Measurements from ENCODE around the gene HDAC4.
A peak's percentile ranks its signal among the peaks of the same experiment; 100 is the strongest.

Gene HDAC4

GRCh38 chr2:239152239-239152915 is 248.4 kb downstream of the HDAC4 start:
- no peak for DNase-seq (ENCODE audit: low read depth)

- DNase-seq (ENCODE audit: low read depth): no peak
These were observed 249.4 kb downstream of the HDAC4 start for GRCh38 chr2:239151201-239152131.

GRCh38 chr2:239150125-239151011 is 250.5 kb downstream of the HDAC4 start:
- no peak for DNase-seq (ENCODE audit: low read depth)

- no peak for DNase-seq (ENCODE audit: low read depth)
These were observed 251.3 kb downstream of the HDAC4 start for GRCh38 chr2:239149501-239149900.

- no peak for DNase-seq (ENCODE audit: low read depth)
These were observed 252.2 kb downstream of the HDAC4 start for GRCh38 chr2:239148495-239149200.

- DNase-seq (ENCODE audit: low read depth): no peak
These were observed 253.4 kb downstream of the HDAC4 start for GRCh38 chr2:239147376-239147775.

GRCh38 chr2:239146741-239147181 is 254.1 kb downstream of the HDAC4 start:
- no peak for DNase-seq (ENCODE audit: low read depth)

- no peak for DNase-seq (ENCODE audit: low read depth)
These were observed 254.7 kb downstream of the HDAC4 start for GRCh38 chr2:239146011-239146641.

GRCh38 chr2:239145601-239146000 is 255.2 kb downstream of the HDAC4 start:
- DNase-seq (ENCODE audit: low read depth): no peak

GRCh38 chr2:239145106-239145505 is 255.7 kb downstream of the HDAC4 start:
- no peak for DNase-seq (ENCODE audit: low read depth)

GRCh38 chr2:239144713-239144999 is 256.2 kb downstream of the HDAC4 start:
- DNase-seq (ENCODE audit: low read depth): no peak

GRCh38 chr2:239143858-239144712 is 256.7 kb downstream of the HDAC4 start:
- DNase-seq (ENCODE audit: low read depth): peak; percentile 51

- DNase-seq (ENCODE audit: low read depth): no peak
These were observed 258.0 kb downstream of the HDAC4 start for GRCh38 chr2:239142806-239143205.

- no peak for DNase-seq (ENCODE audit: low read depth)
These were observed 258.5 kb downstream of the HDAC4 start for GRCh38 chr2:239142296-239142695.

- DNase-seq (ENCODE audit: low read depth): no peak
These were observed 259.6 kb downstream of the HDAC4 start for GRCh38 chr2:239141021-239141760.

GRCh38 chr2:239140346-239141020 is 260.3 kb downstream of the HDAC4 start:
- no peak for DNase-seq (ENCODE audit: low read depth)

- no peak for DNase-seq (ENCODE audit: low read depth)
These were observed 261.3 kb downstream of the HDAC4 start for GRCh38 chr2:239139566-239139965.

- DNase-seq (ENCODE audit: low read depth): no peak
These were observed 261.7 kb downstream of the HDAC4 start for GRCh38 chr2:239139101-239139500.

GRCh38 chr2:239138610-239139009 is 262.2 kb downstream of the HDAC4 start:
- DNase-seq (ENCODE audit: low read depth): no peak

Data from amniotic epithelial cell (primary cell).